ENCODE results near the gene ARHGEF28. TPM values are rescaled to one million over a fixed set of nuclear protein-coding genes. Genes with fewer than 3 reads are reported as not detected.

The ARHGEF28 gene
- total RNA-seq, 1 donor from 2014 or later, result 66.1 TPM

GRCh38 chr5:73821003-73821402 is 195.0 kb downstream of the ARHGEF28 start:
- Histone ChIP-seq H3K27me3 (ENCODE audit: control insufficient read depth, insufficient read depth, low read length) (no peaks in the 10 kb centered on the region), H3K36me3 (ENCODE audit: control insufficient read depth, insufficient read depth, low read length) (peaks cover 2% of the 10 kb centered on the region), H3K4me3 (ENCODE audit: low read depth, low read length) (no peak overlapping the region)
- DNase-seq (ENCODE audit: low read depth), result no peak
- no peak for TF ChIP-seq CTCF (IDR thresholded peaks at IDR 0.05; ENCODE audit: insufficient read depth, low read length, poor library complexity, severe bottlenecking)

- Histone ChIP-seq H3K4me3 (ENCODE audit: low read depth, low read length) (no peak overlapping the region), H3K27me3 (ENCODE audit: control insufficient read depth, insufficient read depth, low read length) (no peaks in the 10 kb centered on the region)
Observed at GRCh38 chr5:73822278-73822988, 196.4 kb downstream of the ARHGEF28 start.

GRCh38 chr5:73822989-73823339 is 197.0 kb downstream of the ARHGEF28 start:
- H3K4me3 ChIP-seq (ENCODE audit: low read depth, low read length), result no peak overlapping the region
- TF ChIP-seq CTCF (IDR thresholded peaks at IDR 0.05; ENCODE audit: insufficient read depth, low read length, poor library complexity, severe bottlenecking), result no peak
- DNase-seq (ENCODE audit: low read depth), result no peak

More at GRCh38 chr5:73822278-73822988, 196.4 kb downstream of the ARHGEF28 start:
- DNase-seq (ENCODE audit: low read depth), result no peak
- H3K36me3 ChIP-seq (ENCODE audit: control insufficient read depth, insufficient read depth, low read length), result peaks cover 2% of the 10 kb centered on the region
- no peak for TF ChIP-seq CTCF (IDR thresholded peaks at IDR 0.05; ENCODE audit: insufficient read depth, low read length, poor library complexity, severe bottlenecking)

GRCh38 chr5:73823508-73823925 is 197.5 kb downstream of the ARHGEF28 start:
- peaks cover 2% of the 10 kb centered on the region for H3K36me3 ChIP-seq (ENCODE audit: control insufficient read depth, insufficient read depth, low read length)
- TF ChIP-seq CTCF (IDR thresholded peaks at IDR 0.05; ENCODE audit: insufficient read depth, low read length, poor library complexity, severe bottlenecking), result no peak
- no peaks in the 10 kb centered on the region for H3K27me3 ChIP-seq (ENCODE audit: control insufficient read depth, insufficient read depth, low read length)
- no peak overlapping the region for H3K4me3 ChIP-seq (ENCODE audit: low read depth, low read length)
- DNase-seq (ENCODE audit: low read depth), result peak; percentile 84

More at GRCh38 chr5:73822989-73823339, 197.0 kb downstream of the ARHGEF28 start:
- Histone ChIP-seq H3K36me3 (ENCODE audit: control insufficient read depth, insufficient read depth, low read length) (peaks cover 2% of the 10 kb centered on the region), H3K27me3 (ENCODE audit: control insufficient read depth, insufficient read depth, low read length) (no peaks in the 10 kb centered on the region)

- H3K27me3 ChIP-seq (ENCODE audit: control insufficient read depth, insufficient read depth, low read length), result no peaks in the 10 kb centered on the region
- H3K4me3 ChIP-seq (ENCODE audit: low read depth, low read length), result no peak overlapping the region
- no peak for DNase-seq (ENCODE audit: low read depth)
- no peak for TF ChIP-seq CTCF (IDR thresholded peaks at IDR 0.05; ENCODE audit: insufficient read depth, low read length, poor library complexity, severe bottlenecking)
- peaks cover 2% of the 10 kb centered on the region for H3K36me3 ChIP-seq (ENCODE audit: control insufficient read depth, insufficient read depth, low read length)
Observed at GRCh38 chr5:73825199-73825598, 199.2 kb downstream of the ARHGEF28 start.

GRCh38 chr5:73825736-73826135 is 199.7 kb downstream of the ARHGEF28 start:
- DNase-seq (ENCODE audit: low read depth), result no peak
- Histone ChIP-seq H3K27me3 (ENCODE audit: control insufficient read depth, insufficient read depth, low read length) (no peaks in the 10 kb centered on the region), H3K4me3 (ENCODE audit: low read depth, low read length) (no peak overlapping the region), H3K36me3 (ENCODE audit: control insufficient read depth, insufficient read depth, low read length) (peaks cover 2% of the 10 kb centered on the region)
- TF ChIP-seq CTCF (IDR thresholded peaks at IDR 0.05; ENCODE audit: insufficient read depth, low read length, poor library complexity, severe bottlenecking), result no peak

Measured in kidney epithelial cell (primary cell).